ENCODE measurements around the gene SMARCA1.
"Not testable (repeated sequence)": the region's sequence is repeated elsewhere in the genome, so short reads cannot be mapped to it uniquely, and the experiment has no call there.

The SMARCA1 gene, protein sequence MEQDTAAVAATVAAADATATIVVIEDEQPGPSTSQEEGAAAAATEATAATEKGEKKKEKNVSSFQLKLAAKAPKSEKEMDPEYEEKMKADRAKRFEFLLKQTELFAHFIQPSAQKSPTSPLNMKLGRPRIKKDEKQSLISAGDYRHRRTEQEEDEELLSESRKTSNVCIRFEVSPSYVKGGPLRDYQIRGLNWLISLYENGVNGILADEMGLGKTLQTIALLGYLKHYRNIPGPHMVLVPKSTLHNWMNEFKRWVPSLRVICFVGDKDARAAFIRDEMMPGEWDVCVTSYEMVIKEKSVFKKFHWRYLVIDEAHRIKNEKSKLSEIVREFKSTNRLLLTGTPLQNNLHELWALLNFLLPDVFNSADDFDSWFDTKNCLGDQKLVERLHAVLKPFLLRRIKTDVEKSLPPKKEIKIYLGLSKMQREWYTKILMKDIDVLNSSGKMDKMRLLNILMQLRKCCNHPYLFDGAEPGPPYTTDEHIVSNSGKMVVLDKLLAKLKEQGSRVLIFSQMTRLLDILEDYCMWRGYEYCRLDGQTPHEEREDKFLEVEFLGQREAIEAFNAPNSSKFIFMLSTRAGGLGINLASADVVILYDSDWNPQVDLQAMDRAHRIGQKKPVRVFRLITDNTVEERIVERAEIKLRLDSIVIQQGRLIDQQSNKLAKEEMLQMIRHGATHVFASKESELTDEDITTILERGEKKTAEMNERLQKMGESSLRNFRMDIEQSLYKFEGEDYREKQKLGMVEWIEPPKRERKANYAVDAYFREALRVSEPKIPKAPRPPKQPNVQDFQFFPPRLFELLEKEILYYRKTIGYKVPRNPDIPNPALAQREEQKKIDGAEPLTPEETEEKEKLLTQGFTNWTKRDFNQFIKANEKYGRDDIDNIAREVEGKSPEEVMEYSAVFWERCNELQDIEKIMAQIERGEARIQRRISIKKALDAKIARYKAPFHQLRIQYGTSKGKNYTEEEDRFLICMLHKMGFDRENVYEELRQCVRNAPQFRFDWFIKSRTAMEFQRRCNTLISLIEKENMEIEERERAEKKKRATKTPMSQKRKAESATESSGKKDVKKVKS

GRCh38 chrX:129523079-129523911 is at the start of gene SMARCA1:
SMARCA1 (minus strand) TSS chrX:129523490; CDS start chrX:129523370, 120 bp downstream.
- DNase-seq: peak in 8 of 10 donors; percentile 11 to 84 (median 32)
- intact Hi-C loops (cut with DNase I): no loop called here

DNA sequence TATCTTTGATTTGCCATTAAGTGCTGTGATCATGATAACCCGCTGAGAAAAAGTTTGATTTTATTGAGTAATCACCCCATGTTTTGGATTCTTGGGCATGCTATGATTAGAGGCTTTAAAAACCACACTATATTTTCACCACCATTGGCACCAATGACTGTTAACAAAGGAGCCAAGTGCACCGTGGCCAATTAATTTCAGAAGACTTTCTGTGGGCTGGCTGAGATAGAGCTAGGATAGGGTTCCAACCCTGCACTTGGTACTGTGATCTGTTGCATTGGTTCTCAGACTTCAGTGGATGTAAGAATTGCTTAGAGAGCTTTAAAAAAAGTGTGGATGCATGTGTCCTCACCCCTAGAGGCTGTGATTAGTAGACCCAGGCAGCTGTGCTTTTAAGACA is 49.1 kb upstream of the SMARCA1 start:
- intact Hi-C loops (cut with DNase I): no loop called here
- DNase-seq: no peak

- DNase-seq: no peak
These were observed 45.1 kb upstream of the SMARCA1 start for GRCh38 chrX:129568349-129568748.

GRCh38 chrX:129566073-129566472 is 42.8 kb upstream of the SMARCA1 start:
- intact Hi-C loops (cut with DNase I): no loop called here
- no peak for DNase-seq

More at GRCh38 chrX:129568349-129568748, 45.1 kb upstream of the SMARCA1 start:
- intact Hi-C loops (cut with DNase I): no loop called here

- intact Hi-C loops (cut with DNase I): no loop called here
- no peak for DNase-seq
These were observed 41.9 kb upstream of the SMARCA1 start for GRCh38 chrX:129565046-129565650.

DNA sequence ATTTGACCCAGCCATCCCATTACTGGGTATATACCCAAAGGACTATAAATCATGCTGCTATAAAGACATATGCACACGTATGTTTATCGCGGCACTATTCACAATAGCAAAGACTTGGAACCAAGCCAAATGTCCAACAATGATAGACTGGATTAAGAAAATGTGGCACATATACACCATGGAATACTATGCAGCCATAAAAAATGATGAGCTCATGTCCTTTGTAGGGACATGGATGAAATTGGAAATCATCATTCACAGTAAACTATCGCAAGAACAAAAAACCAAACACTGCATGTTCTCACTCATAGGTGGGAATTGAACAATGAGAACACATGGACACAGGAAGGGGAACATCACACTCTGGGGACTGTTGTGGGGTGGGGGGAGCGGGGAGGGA is 41.1 kb upstream of the SMARCA1 start:
- DNase-seq; intact Hi-C loops (cut with DNase I): not testable (repeated sequence)

DNA sequence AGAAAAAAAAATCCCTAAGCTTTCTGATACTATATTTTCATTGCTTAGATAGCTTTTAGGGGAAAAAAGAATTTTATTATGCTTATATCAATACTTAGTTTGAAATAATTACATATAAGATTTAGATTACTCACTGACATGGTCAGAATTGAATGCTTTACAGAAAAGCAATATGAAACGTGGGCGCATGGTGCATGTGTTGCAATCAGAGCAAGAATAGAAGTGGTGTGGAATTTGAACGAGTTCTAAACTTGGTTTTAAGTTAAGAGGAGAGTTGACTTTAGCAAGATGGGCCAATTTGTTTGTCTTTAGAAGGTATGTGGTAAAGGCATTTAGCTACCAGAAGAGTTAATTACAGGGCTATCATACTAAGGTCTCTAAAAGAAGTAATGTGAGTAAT is 38.2 kb upstream of the SMARCA1 start:
- intact Hi-C loops (cut with DNase I): no loop called here

GRCh38 chrX:129559783-129560182 is 36.5 kb upstream of the SMARCA1 start:
- intact Hi-C loops (cut with DNase I): no loop called here
- no peak for DNase-seq

More for the DNA sequence above, 38.2 kb upstream of the SMARCA1 start:
- no peak for DNase-seq

DNA sequence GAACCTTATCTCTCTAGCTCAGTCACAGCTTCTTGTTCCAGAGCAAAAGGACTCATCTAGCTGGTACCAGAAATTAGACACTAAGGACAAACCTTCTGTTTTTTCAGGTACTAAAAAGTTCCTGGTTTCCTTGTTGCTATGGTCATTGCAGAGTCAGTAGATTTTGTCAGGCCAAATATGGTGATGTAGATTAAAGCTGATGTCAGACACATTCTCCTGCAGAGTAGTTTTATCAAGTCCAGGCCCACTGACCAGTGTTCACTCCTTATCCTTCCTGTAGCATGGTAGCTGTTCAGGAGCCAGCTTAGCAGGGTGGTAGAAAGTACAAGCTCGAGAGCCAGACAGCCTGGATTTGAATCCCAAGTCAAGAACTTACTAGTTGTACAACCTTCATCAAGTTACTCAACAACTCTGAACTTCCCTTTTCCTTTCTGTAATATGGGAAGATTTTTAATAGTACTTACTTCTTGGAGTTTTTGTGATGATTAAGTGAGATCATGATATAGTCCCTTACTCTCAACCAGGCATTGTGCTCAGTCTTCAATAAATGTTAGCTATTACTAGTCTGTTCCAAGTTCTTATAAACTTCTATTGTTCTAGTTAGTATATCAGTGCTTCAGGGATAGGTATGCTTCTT is 34.7 kb upstream of the SMARCA1 start:
- DNase-seq: no peak
- intact Hi-C loops (cut with DNase I): no loop called here

DNA sequence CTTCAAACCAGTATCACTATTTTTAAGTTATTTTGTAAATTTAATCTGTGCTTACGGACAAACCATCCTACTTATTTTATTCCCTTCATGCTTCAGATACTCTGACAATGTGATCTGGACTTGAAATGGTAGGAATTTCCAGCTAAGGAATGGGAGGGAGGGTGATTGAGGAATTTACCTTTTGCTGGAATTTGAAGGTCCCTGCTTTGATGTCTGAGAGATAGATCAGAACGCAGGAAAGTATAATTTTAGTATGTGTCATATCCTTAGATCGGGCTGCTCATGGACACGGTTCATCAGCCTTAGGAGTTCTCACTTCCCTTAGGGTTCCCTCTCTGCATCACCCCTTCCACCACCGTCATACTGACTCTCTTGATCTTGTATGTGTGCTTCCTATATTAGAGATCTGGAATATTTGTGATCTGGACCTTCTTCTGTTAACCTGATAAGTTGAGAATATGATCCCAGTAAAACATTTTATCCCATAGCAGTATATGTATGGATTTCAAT is 33.6 kb upstream of the SMARCA1 start:
- intact Hi-C loops (cut with DNase I): no loop called here
- no peak for DNase-seq

- DNase-seq; intact Hi-C loops (cut with DNase I): not testable (repeated sequence)
These were observed 31.5 kb upstream of the SMARCA1 start for GRCh38 chrX:129554816-129555215.

DNA sequence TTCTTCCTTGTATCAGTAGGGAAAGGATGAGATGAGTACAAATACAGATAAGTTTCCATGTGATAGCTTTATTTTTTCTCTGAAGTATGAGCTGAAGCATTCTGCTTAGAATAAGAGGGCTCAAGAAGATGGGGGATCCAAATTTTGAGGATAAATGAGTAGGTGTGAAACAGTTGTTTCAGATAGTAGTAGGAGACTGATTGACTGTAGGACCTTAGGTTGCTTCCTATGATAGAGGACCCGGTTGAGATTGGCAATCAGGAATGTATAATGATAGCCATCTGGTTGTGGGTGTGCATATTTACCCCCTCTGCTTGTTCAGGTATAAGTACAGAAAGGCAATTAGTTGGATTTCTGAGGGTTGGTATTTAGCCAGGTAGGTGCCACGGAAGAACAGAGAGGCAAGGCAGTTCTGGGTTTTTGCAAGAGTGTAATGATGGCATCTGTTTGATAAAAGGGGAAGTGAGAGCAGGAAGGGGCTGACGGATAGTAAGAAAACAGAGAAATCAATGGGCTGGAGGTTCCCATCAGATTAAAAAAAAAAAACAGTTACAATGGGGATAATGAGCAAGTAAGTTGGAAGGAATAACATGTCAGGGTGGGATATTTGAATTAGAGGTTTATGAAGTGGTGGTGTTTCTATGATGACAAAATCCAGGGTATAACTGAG is 30.5 kb upstream of the SMARCA1 start:
- intact Hi-C loops (cut with DNase I): no loop called here

GRCh38 chrX:129549124-129549523 is 25.8 kb upstream of the SMARCA1 start:
- intact Hi-C loops (cut with DNase I): no loop called here
- DNase-seq: no peak

More for the DNA sequence above, 30.5 kb upstream of the SMARCA1 start:
- DNase-seq: no peak

GRCh38 chrX:129545408-129545807 is 22.1 kb upstream of the SMARCA1 start:
- intact Hi-C loops (cut with DNase I): no loop called here
- no peak for DNase-seq

DNA sequence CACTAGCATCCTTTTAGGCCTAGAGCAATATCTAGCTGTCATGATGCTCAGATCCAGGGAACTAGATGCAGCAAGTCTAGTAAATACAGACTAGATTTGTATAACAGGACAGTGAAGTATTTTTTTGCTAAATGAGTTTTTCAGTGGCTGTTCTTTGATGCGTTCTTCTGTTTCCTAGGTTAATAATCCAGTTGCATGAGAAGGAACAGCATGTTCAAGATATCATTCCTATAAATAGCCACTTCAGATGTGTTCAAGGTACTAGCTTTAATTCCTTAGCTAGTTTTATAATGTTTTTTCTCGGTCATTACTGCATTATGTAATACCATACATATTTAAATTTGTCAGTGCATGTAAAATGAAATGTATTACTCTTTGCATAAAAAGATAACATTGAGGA is 21.5 kb upstream of the SMARCA1 start:
- intact Hi-C loops (cut with DNase I): no loop called here
- DNase-seq: no peak

DNA sequence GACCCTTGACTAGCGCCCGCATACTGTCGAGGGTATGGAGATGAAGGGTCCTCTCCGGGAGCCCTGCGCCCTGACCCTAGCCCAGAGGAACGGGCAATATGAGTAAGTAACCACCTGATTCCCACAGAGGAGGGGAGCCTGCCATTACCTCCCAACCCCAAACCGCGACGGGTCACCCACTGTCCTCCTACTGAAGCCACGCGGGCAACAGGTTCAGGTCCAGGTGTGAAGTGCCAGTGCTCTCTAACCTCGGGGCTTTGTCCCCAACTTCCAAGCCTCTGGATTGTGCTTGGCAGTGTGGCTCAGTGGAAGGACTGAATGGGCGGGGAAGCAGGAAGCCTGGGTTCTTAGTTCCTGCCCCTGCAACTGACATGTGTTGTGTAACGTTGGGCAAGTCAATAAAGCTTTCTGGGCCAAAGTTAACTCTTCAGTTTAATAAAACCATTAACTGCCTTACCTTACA is 17.5 kb upstream of the SMARCA1 start:
- intact Hi-C loops (cut with DNase I): no loop called here
- DNase-seq: peak in 2 of 10 donors; percentile 63 to 68

DNA sequence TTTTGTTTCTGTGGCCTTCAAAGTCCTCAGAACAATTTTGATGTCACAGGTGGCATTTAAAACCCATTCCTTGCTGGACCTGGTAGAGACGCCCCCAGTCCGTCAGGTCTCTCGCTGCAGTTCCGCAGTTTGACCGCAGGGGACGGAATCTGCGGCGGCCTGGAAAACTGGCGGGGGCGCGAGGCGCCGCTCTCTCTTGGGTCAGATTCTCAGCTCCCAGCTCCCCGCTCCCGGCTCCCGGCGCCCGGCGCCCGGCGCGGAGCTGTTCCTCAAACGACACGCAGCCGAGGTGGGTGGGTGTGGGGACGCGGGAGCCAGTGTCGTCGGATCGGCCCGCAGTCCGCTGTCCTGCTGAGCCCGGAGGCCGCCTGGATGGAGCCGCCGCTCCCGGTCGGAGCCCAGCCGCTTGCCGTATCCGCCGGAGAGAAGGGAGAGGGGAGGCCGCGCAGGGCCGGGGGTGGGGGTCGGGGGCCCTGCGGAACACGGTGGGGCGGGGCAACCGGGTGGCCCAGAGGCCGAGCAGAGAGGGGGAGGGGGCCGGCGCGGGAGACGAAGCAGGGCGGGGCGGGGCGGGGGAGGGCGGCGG is 16.9 kb upstream of the SMARCA1 start, which contains the start of gene OCRL:
Gene OCRL, plus strand, starts transcription at position 192 of the 586 bp plus-strand sequence. Its CDS starts 181 bp downstream, at position 373.
- peak; percentile 56 to 95 (median 68) for DNase-seq
- intact Hi-C loops (cut with DNase I): no loop called here
